Epidermal melanocyte (primary cell): Measurements from ENCODE around the gene ASB13.

Experiments
- DNase-seq: peaks from one replicate; pipeline ENCODE4 v3.0.0; 2011; ENCODE audit warnings: low spot score; ENCODE audit not compliant: insufficient read length

The ASB13 gene

DNA sequence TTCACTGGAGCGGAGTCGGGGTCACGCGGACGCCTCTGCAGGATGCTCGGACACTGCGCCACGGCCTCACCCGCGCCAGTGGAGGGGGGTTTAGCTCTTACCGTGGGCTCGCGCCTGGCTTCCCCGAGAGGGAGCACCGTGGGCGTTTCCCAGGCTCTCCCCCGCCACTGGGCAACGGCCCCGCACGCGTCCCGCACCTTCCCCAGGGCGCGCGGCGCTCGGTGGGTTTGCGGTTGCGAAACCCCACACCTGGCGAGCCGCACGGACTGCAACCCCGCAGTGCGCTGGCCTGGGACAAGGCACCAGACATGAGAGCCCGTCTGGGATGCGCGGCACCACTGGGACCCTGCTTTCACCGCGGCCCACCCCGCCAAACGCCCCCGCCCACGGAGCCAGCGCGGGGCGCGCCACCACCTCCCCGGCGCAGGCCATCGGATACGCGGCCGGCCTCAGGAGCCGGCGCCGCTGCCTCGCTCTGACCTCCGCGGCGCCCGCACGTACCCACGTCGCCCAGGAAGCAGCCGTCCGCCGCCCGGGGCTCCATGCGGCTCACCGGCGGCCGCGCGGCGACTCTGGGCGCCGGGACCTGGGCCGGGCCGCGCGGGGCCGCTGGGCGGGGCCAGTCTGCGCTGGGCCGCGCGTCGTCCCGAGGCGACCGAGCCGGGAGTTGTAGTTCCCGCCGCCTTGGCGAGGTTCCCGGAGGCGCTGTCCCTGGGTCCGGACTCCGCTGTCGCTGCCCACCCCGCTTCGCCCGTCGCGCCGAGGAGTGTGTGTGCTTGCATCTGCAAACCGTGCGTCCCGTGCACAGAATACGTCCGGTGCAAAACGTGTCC is at the start of gene ASB13:
Gene ASB13, minus strand, starts transcription at position 588 of the 833 bp plus-strand sequence. Its CDS starts 44 bp downstream, at position 544.
- DNase-seq = peak; percentile 72

DNA sequence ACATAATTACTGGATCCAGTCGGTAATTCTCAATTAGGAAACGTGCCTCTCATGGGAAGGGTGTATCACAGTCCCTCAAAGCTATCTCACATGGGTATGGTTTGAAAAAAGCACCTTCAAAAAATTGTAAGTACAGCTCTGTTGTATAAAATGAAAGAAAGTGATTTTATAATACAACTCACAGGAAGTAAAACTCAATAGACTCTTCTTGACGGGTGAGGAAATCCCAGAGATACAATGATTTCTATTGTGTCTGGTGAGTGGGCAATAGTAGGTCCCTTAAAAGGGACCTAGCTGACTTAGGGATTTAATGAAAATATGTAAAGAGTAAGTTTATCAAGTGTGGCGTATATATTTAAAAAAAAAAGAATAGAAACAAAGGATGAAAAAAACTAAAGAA is 45.2 kb upstream of the ASB13 start:
- no peak for DNase-seq

DNA sequence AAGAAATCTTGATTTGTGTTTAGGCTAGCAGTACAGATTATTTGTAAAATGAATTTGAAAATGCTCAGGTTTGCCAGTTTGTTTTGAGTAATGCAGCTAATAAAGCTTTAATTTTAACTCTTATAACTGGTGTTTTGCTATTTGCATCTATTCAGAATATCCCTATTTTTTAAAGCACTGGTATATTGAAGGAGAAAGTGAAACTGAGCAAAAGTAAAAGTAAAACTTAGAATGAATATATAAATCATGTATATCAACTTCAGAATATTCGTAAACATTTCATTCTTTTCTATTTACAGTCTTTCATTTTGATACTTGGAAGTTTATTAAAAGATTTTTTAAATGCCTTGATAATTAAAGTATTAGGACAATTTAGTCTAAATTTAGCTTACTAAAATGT is 44.5 kb upstream of the ASB13 start:
- DNase-seq = no peak

- DNase-seq = no peak
Observed at GRCh38 chr10:5709865-5710264, 43.5 kb upstream of the ASB13 start.

GRCh38 chr10:5708356-5708755 is 42.0 kb upstream of the ASB13 start:
- no peak for DNase-seq

DNA sequence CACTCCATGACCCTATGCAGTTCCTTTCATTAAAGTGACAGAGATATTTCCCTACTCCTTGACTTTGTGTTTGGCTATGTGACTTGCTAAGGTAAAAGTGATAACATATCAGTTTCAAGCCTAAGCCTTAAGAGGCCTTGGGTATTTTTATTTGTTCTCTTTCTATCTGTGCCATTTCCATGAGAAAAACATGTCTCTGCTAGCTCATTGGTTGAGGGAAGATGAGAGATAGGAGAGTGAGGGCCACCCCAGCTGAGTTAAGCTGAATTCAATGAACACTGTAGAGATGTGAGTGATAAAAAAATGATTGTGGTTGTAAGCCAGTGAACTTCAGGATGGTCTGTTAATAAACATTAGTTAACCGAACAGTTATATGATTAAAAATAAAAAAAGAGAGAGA is 31.7 kb upstream of the ASB13 start:
- DNase-seq = no peak

- no peak for DNase-seq
Observed at GRCh38 chr10:5697342-5697741, 30.9 kb upstream of the ASB13 start.

DNA sequence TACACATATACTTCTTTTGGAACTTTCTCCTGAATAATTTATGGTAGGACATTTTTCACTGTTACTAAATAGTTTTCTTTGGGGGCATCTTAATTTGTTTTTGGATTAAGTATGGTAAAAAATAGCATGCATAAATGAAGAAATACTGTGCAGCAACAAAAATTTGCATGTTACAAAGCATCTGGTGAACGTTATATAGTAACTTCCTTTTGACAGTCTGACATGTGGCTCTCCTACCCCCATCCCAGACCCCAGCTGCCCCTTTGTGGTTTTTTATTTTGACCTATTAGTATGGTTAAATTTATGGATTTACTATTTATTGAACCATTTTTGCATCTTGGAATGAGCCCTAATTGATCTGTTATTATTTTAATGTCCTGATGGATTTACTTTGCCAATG is 28.2 kb upstream of the ASB13 start:
- DNase-seq = no peak

DNA sequence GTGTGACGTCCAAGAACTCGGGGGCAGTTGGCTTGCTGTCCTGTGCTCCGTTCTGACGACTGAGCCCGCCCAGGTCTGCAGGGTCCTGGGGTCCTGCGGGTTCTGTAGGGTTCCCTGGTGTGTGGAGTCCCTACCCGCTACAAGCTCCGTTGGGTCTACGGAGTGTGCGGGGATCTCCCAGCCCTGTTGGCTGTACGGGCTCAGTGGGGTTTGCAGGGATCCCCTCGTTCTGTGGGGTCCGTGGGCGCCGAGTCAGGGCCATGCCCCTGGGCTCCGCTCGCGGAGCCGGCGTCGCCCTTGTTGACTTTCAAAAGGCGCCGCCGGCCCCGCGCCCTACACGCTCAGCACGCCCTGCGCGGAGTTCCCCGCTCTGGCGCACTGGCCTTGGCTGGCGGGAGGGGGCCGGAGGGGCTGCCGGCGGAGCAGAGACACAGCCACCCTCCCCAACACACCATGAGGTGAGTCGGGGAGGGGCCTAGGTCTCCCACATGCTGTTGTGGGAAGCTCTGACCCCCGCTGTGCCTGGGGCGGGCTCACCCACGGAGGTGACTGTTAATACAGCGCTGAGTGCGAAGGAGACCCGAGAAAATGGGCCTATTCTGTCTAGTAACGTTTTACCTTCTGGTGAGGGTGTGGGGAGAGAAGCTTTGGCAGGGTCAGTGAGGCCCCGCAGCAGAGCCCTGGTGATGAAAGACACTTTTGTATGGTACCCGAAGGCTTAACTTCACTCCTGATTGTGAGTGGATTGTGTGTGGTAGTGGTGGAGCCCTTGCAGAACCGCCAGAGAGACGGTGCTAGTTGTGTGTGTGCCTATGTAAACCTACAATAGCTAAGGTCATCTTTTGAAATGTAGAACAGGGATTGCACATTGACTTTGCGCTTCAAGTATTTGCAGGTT is 26.3 kb upstream of the ASB13 start:
- DNase-seq = no peak

GRCh38 chr10:5691786-5692185 is 25.4 kb upstream of the ASB13 start:
- no peak for DNase-seq

DNA sequence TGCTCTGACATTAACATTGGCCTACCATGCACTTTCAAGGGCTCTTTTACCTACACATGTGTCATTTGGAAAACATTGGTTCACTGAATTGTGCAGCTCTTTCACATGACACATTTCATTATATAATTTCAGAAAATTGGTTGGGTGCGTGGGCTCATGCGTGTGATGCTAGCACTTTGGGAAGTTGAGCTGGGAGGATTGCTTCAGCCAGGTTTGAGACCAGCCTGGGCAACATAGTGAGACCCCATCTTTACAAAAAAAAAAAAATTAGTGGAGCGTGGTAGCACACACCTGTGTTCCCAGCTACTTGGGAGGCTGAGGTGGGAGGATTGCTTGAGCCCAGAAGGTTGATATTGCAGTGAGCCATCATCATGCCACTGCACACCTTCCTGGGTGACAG is 22.2 kb upstream of the ASB13 start:
- DNase-seq = no peak

GRCh38 chr10:5685764-5686240 is 19.4 kb upstream of the ASB13 start:
- DNase-seq = no peak

GRCh38 chr10:5684971-5685763 is 18.8 kb upstream of the ASB13 start:
- no peak for DNase-seq

GRCh38 chr10:5684318-5684970 is 18.0 kb upstream of the ASB13 start, which contains the start of gene TASOR2:
Gene TASOR2, plus strand, starts transcription at chr10:5684838. Its CDS starts 35,805 bp downstream, at chr10:5720643.
- DNase-seq = peak; percentile 83

DNA sequence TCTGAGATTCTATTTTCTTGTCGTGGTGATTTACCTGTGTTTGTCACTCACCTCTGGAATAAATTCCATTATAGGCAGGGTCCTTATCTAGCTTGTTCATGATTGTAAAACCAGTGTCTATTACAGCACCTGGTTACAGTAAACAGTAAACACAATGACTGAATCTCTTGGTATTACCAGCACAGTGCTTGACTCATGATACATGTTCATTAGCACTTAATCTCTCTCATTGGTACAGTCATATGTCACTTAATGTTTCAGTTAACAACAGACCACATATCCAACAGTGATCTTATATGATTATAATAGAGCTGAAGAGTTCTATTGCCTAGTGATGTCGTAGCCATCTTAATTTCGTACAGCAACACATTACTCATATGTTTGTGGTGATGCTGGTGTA is 16.7 kb upstream of the ASB13 start:
- DNase-seq = no peak

- no peak for DNase-seq
Observed at GRCh38 chr10:5681930-5682329, 15.5 kb upstream of the ASB13 start.

DNA sequence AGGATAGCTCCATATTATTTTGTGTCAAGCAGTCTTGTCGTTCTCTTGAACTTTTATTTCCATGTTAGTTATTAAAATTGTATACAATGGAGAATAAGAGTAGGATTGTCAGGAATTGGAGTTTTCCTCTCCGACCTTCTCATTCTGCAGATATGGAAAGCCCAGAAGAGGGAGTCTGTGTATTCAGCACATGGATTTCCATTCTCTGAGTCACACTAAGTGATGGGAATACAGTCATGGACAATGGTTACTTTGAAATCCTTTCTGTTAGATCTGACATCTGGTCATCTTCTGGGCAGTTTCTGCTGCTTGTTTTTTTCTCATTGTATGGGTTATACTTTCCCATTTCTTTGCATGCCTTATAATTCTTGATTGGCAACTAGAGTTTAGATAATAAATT is 13.2 kb upstream of the ASB13 start:
- DNase-seq = no peak

- DNase-seq = no peak
Observed at GRCh38 chr10:5679037-5679435, 12.6 kb upstream of the ASB13 start.

DNA sequence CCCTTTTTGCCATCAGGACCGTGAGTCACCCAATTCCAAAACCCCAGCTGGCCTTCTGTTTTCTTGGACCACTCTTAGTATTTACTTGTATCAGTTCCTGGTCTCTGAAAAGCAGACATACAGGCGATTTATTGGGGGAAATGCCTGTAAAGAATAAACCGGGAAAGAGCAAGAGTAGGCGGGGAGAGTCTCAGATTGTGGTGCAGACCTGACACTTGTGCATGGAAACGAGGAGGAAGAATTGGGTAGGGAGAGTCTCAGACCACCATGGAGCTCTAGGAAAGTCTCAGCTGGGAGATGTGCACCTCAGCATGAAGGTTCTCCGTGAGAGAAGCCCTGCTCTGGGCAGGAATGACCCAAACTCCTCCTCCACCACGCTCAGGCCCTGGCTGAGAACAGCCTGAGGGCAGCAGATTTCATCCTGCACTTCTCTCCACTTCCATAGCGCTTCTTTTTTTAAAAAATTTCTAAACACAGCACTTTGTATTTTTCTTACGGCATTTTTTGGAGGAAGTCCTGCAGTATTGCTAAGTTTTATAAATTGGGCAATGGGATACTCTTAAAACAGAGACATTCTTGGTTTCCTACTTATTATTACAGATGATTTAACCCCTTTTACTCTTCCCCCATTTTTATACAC is 12.1 kb upstream of the ASB13 start:
- DNase-seq = no peak

- DNase-seq = no peak
Observed at GRCh38 chr10:5670662-5671375, 4.4 kb upstream of the ASB13 start.
